ENCODE measurements around the gene PLK2. TPM values are rescaled to one million over a fixed set of nuclear protein-coding genes. Genes with fewer than 3 reads are reported as not detected.

Gene PLK2
- polyA plus RNA-seq, 1 donor (not counting 4 experiments of a cell fraction or from before 2014, with no cell fraction given): 295 TPM

DNA sequence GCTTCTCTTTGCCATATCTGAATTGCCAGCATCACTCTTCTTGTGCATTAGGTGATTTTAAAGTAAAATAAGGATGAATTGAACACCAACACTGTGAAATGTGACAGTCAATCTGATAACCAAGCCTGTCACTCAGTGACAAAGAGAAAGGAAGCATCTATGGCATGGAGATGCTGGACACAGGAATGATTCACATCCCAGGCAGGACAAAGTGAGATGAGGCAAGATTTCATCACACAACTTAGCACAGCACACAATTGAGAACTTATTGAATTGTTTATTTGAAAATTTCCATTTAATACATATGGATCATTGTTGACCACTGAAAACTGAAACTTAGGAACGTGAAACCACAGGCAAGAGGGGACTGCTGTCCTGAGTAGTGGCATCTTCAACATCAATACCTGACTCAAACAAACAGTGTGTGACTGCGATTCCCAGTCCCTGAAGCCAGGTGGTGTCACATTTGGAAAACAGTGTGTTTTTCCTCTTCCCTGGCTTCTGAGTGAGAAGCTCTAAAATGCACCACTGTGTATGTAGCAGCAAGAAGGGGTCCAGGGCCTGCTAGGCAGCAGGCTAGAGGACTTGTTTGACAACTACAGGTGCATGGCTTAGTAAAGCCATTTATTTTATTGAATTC is 42.0 kb upstream of the PLK2 start:
- TF ChIP-seq, protein P1, sequence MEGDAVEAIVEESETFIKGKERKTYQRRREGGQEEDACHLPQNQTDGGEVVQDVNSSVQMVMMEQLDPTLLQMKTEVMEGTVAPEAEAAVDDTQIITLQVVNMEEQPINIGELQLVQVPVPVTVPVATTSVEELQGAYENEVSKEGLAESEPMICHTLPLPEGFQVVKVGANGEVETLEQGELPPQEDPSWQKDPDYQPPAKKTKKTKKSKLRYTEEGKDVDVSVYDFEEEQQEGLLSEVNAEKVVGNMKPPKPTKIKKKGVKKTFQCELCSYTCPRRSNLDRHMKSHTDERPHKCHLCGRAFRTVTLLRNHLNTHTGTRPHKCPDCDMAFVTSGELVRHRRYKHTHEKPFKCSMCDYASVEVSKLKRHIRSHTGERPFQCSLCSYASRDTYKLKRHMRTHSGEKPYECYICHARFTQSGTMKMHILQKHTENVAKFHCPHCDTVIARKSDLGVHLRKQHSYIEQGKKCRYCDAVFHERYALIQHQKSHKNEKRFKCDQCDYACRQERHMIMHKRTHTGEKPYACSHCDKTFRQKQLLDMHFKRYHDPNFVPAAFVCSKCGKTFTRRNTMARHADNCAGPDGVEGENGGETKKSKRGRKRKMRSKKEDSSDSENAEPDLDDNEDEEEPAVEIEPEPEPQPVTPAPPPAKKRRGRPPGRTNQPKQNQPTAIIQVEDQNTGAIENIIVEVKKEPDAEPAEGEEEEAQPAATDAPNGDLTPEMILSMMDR (optimal IDR thresholded peaks at IDR 0.05 in 1 of 3, IDR thresholded peaks at IDR 0.05 in 1 of 3, conservative IDR thresholded peaks at IDR 0.05 in 1 of 3; ENCODE audit: extremely low read depth in 1 of 3, insufficient read depth in 2 of 3, low read length in 3 of 3): no peak
- TF ChIP-seq EZH2 (IDR thresholded peaks at IDR 0.05; ENCODE audit: low read length): no peak
- Histone ChIP-seq H3K79me2 (ENCODE audit: control insufficient read depth, insufficient read depth, low read length) (no peaks in the 10 kb centered on the region), H3K27me3 (ENCODE audit: control insufficient read depth, extremely low read depth, insufficient read depth, low read length) (peaks cover 12% of the 10 kb centered on the region), H3K9ac (ENCODE audit: control insufficient read depth, extremely low read depth, insufficient read depth, low read length) (no peak overlapping the region), H3K9me3 (ENCODE audit: control insufficient read depth, low read depth, low read length) (no peaks in the 10 kb centered on the region), H4K20me1 (ENCODE audit: control insufficient read depth, extremely low read depth, insufficient read depth, low read length) (no peaks in the 10 kb centered on the region), H2AFZ (ENCODE audit: control insufficient read depth, low read length) (no peak overlapping the region), H3K4me3 (ENCODE audit: control insufficient read depth in 2 of 3, extremely low read depth in 1 of 3, insufficient read depth in 2 of 3, low read depth in 1 of 3, low read length in 3 of 3) (no peak overlapping the region), H3K4me2 (ENCODE audit: control insufficient read depth, extremely low read depth, insufficient read depth, low read depth, low read length) (no peak overlapping the region), H3K27ac (ENCODE audit: control insufficient read depth, insufficient read depth, low read length) (no peak overlapping the region), H3K36me3 (ENCODE audit: control insufficient read depth in 2 of 2, extremely low read depth in 1 of 2, insufficient read depth in 2 of 2, low read length in 2 of 2) (no peaks in the 10 kb centered on the region), H3K9me1 (ENCODE audit: control insufficient read depth, extremely low read depth, insufficient read depth, low read length) (no peaks in the 10 kb centered on the region), H3K4me1 (ENCODE audit: control insufficient read depth, extremely low read depth, insufficient read depth, low read length) (no peaks in the 10 kb centered on the region)
- DNase-seq (ENCODE audit: low read depth, low spot score) (no peak), FAIRE-seq (no peak)
- dilution Hi-C loops (cut with MboI; ENCODE audit: extremely low pct_ligation_motif_present, low sequenced_read_pairs): loop anchor here (25.0 kb wide), 1 partner anchor 310 kb away; no protein-coding TSS in a partner anchor

DNA sequence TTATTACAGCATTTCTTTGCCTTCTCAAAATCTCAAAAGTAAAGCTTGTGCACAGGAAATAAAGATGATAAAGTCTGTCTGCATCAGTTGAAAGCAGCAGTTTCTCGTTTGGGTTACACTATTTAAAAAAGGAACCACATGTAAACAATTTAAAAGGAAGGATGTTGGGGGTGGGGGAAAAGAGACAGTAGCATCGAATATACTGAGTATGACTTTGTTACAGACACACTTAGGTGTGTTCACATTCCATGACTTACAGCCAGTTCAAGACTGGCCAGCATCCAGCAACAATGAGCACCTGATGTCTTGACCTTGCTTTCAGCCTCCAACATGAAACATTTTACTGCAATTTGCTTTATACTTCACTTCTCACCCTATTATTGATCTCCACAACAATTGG is 40.1 kb upstream of the PLK2 start:
- dilution Hi-C loops (cut with MboI; ENCODE audit: extremely low pct_ligation_motif_present, low sequenced_read_pairs): loop anchor here (25.0 kb wide), 1 partner anchor 312 kb away; no protein-coding TSS in a partner anchor
- H3K79me2 ChIP-seq (ENCODE audit: control insufficient read depth, insufficient read depth, low read length): no peaks in the 10 kb centered on the region
- no peak for TF ChIP-seq EZH2 (IDR thresholded peaks at IDR 0.05; ENCODE audit: low read length)
- TF ChIP-seq, protein P1 (optimal IDR thresholded peaks at IDR 0.05 in 1 of 3, IDR thresholded peaks at IDR 0.05 in 1 of 3, conservative IDR thresholded peaks at IDR 0.05 in 1 of 3; ENCODE audit: extremely low read depth in 1 of 3, insufficient read depth in 2 of 3, low read length in 3 of 3): no peak
- no peaks in the 10 kb centered on the region for H4K20me1 ChIP-seq (ENCODE audit: control insufficient read depth, extremely low read depth, insufficient read depth, low read length)
- H3K4me1 ChIP-seq (ENCODE audit: control insufficient read depth, extremely low read depth, insufficient read depth, low read length): no peaks in the 10 kb centered on the region
- no peak overlapping the region for H3K4me3 ChIP-seq (ENCODE audit: control insufficient read depth in 2 of 3, extremely low read depth in 1 of 3, insufficient read depth in 2 of 3, low read depth in 1 of 3, low read length in 3 of 3)
- no peak overlapping the region for H2AFZ ChIP-seq (ENCODE audit: control insufficient read depth, low read length)
- H3K9me1 ChIP-seq (ENCODE audit: control insufficient read depth, extremely low read depth, insufficient read depth, low read length): no peaks in the 10 kb centered on the region
- no peaks in the 10 kb centered on the region for H3K36me3 ChIP-seq (ENCODE audit: control insufficient read depth in 2 of 2, extremely low read depth in 1 of 2, insufficient read depth in 2 of 2, low read length in 2 of 2)
- no peak for DNase-seq (ENCODE audit: low read depth, low spot score)
- H3K27ac ChIP-seq (ENCODE audit: control insufficient read depth, insufficient read depth, low read length): no peak overlapping the region
- FAIRE-seq: no peak
- H3K27me3 ChIP-seq (ENCODE audit: control insufficient read depth, extremely low read depth, insufficient read depth, low read length): peaks cover 12% of the 10 kb centered on the region
- no peak overlapping the region for H3K4me2 ChIP-seq (ENCODE audit: control insufficient read depth, extremely low read depth, insufficient read depth, low read depth, low read length)
- no peaks in the 10 kb centered on the region for H3K9me3 ChIP-seq (ENCODE audit: control insufficient read depth, low read depth, low read length)
- no peak overlapping the region for H3K9ac ChIP-seq (ENCODE audit: control insufficient read depth, extremely low read depth, insufficient read depth, low read length)

Data from keratinocyte (primary cell).